Neural progenitor cell (in vitro differentiated cells): ENCODE results near the gene RRP1. TPM values are rescaled to one million over a fixed set of nuclear protein-coding genes. Genes with fewer than 3 reads are reported as not detected.
A peak's percentile ranks its signal among the peaks of the same experiment; 100 is the strongest.

Experiments used
- DNase-seq: peaks from one replicate; pipeline ENCODE4 v3.0.0-alpha.2; 2016; ENCODE audit warnings: low spot score
- H2AFZ ChIP-seq: fragments of 200-600 bp; sonication (generic); replicated peaks from 2 replicates; pipeline ENCODE4 v1.6.1; 2016; ENCODE audit warnings: antibody characterized with exemption
- H3F3A ChIP-seq: fragments of 200-600 bp; sonication (generic); 2 replicates; pipeline ENCODE4 v1.6.1; 2016; ENCODE audit warnings: antibody characterized with exemption, low read depth
- H3K27ac ChIP-seq: fragments of 200-600 bp; sonication (generic); 2 replicates; pipeline ENCODE4 v1.5.1; 2016; ENCODE audit warnings: mild to moderate bottlenecking
- H3K27me3 ChIP-seq: fragments of 200-600 bp; sonication (generic); 2 replicates; pipeline ENCODE4 v1.6.1; 2016; ENCODE audit warnings: mild to moderate bottlenecking, moderate library complexity
- H3K36me3 ChIP-seq: fragments of 200-600 bp; sonication (generic); 2 replicates; pipeline ENCODE4 v1.5.1; 2016
- H3K4me1 ChIP-seq: fragments of 200-600 bp; sonication (generic); 2 replicates; pipeline ENCODE4 v1.6.1; 2016; ENCODE audit warnings: mixed run types
- H3K4me2 ChIP-seq: fragments of 200-600 bp; sonication (generic); 2 replicates; pipeline ENCODE4 v1.6.1; 2016
- H3K4me3 ChIP-seq: fragments of 200-600 bp; sonication (generic); 2 replicates; pipeline ENCODE4 v1.5.1; 2016
- H3K79me2 ChIP-seq: fragments of 200-600 bp; sonication (generic); 2 replicates; pipeline ENCODE4 v1.6.1; 2016; ENCODE audit warnings: low read depth
- H3K9ac ChIP-seq: fragments of 200-600 bp; sonication (generic); 2 replicates; pipeline ENCODE4 v1.6.1; 2016
- H3K9me3 ChIP-seq: fragments of 200-600 bp; sonication (generic); 2 replicates; pipeline ENCODE4 v1.5.1; 2016; ENCODE audit warnings: low read depth
- H4K20me1 ChIP-seq: fragments of 200-600 bp; sonication (generic); 2 replicates; pipeline ENCODE4 v1.6.1; 2016; ENCODE audit warnings: low read depth
- H3K27ac Mint-ChIP-seq: 3 replicates; pipeline ENCODE4 v1.8.0; 2021; ENCODE audit warnings: mixed read lengths
- H3K27me3 Mint-ChIP-seq: 2 replicates; pipeline ENCODE4 v1.8.0; 2022; ENCODE audit warnings: low read depth, mild to moderate bottlenecking, inconsistent platforms, moderate library complexity, mixed read lengths; ENCODE audit not compliant: insufficient read depth
- H3K36me3 Mint-ChIP-seq: 3 replicates; pipeline ENCODE4 v1.8.0; 2021; ENCODE audit warnings: mixed read lengths
- H3K4me1 Mint-ChIP-seq: 3 replicates; pipeline ENCODE4 v1.8.0; 2021; ENCODE audit warnings: mixed read lengths
- H3K4me3 Mint-ChIP-seq: 3 replicates; pipeline ENCODE4 v1.8.0; 2021; ENCODE audit warnings: mild to moderate bottlenecking, moderate library complexity, mixed read lengths
- H3K9me3 Mint-ChIP-seq: 3 replicates; pipeline ENCODE4 v1.8.0; 2020; ENCODE audit warnings: mixed read lengths
- CTCF ChIP-seq: fragments of 200-600 bp; sonication (generic); IDR thresholded peaks from 2 replicates; pipeline ENCODE4 v1.5.1; 2017; ENCODE audit warnings: antibody characterized with exemption, mild to moderate bottlenecking
- EZH2 ChIP-seq: fragments of 200-600 bp; sonication (generic); IDR thresholded peaks from 2 replicates; pipeline ENCODE4 v1.6.1; 2017; ENCODE audit warnings: antibody characterized with exemption, mild to moderate bottlenecking, moderate library complexity
- EZH2phosphoT487 ChIP-seq: fragments of 200-600 bp; sonication (generic); IDR thresholded peaks from 2 replicates; pipeline ENCODE4 v1.6.1; 2017; ENCODE audit warnings: antibody characterized with exemption
- total RNA-seq: library from RNA; depleted of rRNA; stranded (reverse); fragments of >200 nt; gene quantifications from 2 replicates; pipeline ENCODE4 v1.2.3, GENCODE V29; 2015; ENCODE audit warnings: low replicate concordance

RRP1 gene
- total RNA-seq, 1 donor from 2014 or later = 18.4 TPM

- Histone ChIP-seq H2AFZ (no peak overlapping the region), H3K4me3 (no peak overlapping the region), H3K9ac (no peak overlapping the region), H3K79me2 (no peaks in the 10 kb centered on the region), H3K27ac (no peak overlapping the region), H3F3A (no peaks in the 10 kb centered on the region), H3K4me1 (peaks cover 6% of the 10 kb centered on the region), H3K4me2 (no peak overlapping the region), H4K20me1 (no peaks in the 10 kb centered on the region), H3K9me3 (no peaks in the 10 kb centered on the region), H3K36me3 (no peaks in the 10 kb centered on the region), H3K27me3 (no peaks in the 10 kb centered on the region)
- TF ChIP-seq CTCF = no peak
- TF ChIP-seq EZH2phosphoT487 = no peak
- no peak for TF ChIP-seq EZH2
- Mint-ChIP-seq H3K9me3 (peaks cover 5% of the 10 kb centered on the region), H3K4me1 (peaks cover 5% of the 10 kb centered on the region), H3K27me3 (peaks cover 2% of the 10 kb centered on the region), H3K36me3 (no peaks in the 10 kb centered on the region), H3K27ac (no peak overlapping the region), H3K4me3 (no peak overlapping the region)
- DNase-seq = no peak
Observed at GRCh38 chr21:43824333-43825241, 35.2 kb downstream of the RRP1 start.

GRCh38 chr21:43825242-43825935, 36.0 kb downstream of the RRP1 start:
- TF ChIP-seq EZH2phosphoT487 (no peak), CTCF (no peak), EZH2 (no peak)
- H3K27ac ChIP-seq = no peak overlapping the region
- no peak overlapping the region for H3K4me3 Mint-ChIP-seq
- H3K9ac ChIP-seq = no peak overlapping the region
- no peaks in the 10 kb centered on the region for H3F3A ChIP-seq
- H3K4me3 ChIP-seq = no peak overlapping the region
- no peak for DNase-seq
- peaks cover 6% of the 10 kb centered on the region for H3K4me1 ChIP-seq
- no peak overlapping the region for H2AFZ ChIP-seq
- peaks cover 5% of the 10 kb centered on the region for H3K4me1 Mint-ChIP-seq
- H3K4me2 ChIP-seq = no peak overlapping the region
- peaks cover 5% of the 10 kb centered on the region for H3K9me3 Mint-ChIP-seq
- H3K9me3 ChIP-seq = no peaks in the 10 kb centered on the region
- no peaks in the 10 kb centered on the region for H4K20me1 ChIP-seq
- peaks cover 2% of the 10 kb centered on the region for H3K27me3 Mint-ChIP-seq
- no peak overlapping the region for H3K27ac Mint-ChIP-seq
- no peaks in the 10 kb centered on the region for H3K36me3 Mint-ChIP-seq
- H3K27me3 ChIP-seq = no peaks in the 10 kb centered on the region
- no peaks in the 10 kb centered on the region for H3K36me3 ChIP-seq
- no peaks in the 10 kb centered on the region for H3K79me2 ChIP-seq

GRCh38 chr21:43825936-43826622, 36.7 kb downstream of the RRP1 start:
- H3K36me3 ChIP-seq = no peaks in the 10 kb centered on the region
- Mint-ChIP-seq H3K36me3 (no peaks in the 10 kb centered on the region), H3K4me1 (peaks cover 5% of the 10 kb centered on the region), H3K27me3 (peaks cover 2% of the 10 kb centered on the region), H3K9me3 (peaks cover 4% of the 10 kb centered on the region), H3K27ac (no peak overlapping the region), H3K4me3 (no peak overlapping the region)
- H3K27ac ChIP-seq = no peak overlapping the region
- DNase-seq = peak; percentile 43
- H3K4me3 ChIP-seq = no peak overlapping the region
- peak overlapping the region; percentile 44 for H2AFZ ChIP-seq
- peak overlapping the region; percentile 35 for H3K4me2 ChIP-seq
- peak; percentile 21 for TF ChIP-seq CTCF
- no peak for TF ChIP-seq EZH2
- no peaks in the 10 kb centered on the region for H3K79me2 ChIP-seq
- H4K20me1 ChIP-seq = no peaks in the 10 kb centered on the region
- no peaks in the 10 kb centered on the region for H3F3A ChIP-seq
- H3K4me1 ChIP-seq = peaks cover 6% of the 10 kb centered on the region
- H3K27me3 ChIP-seq = no peaks in the 10 kb centered on the region
- H3K9ac ChIP-seq = no peak overlapping the region
- H3K9me3 ChIP-seq = no peaks in the 10 kb centered on the region
